Neural cell (in vitro differentiated cells): ENCODE measurements around the gene ACIN1. TPM values are rescaled to one million over a fixed set of nuclear protein-coding genes. Genes with fewer than 3 reads are reported as not detected.

Source experiments
- H2AFZ ChIP-seq: fragments of 200-600, 300-800 bp; sonication (generic), shearing (Covaris generic); 2 replicates; pipeline ENCODE4 v1.6.0; 2014; ENCODE audit warnings: low read depth, mild to moderate bottlenecking, antibody characterized with exemption, low read length, moderate library complexity
- H3F3A ChIP-seq: fragments of 200-600 bp; shearing (Covaris generic); 2 replicates; pipeline ENCODE4 v1.6.1; 2016; ENCODE audit warnings: mild to moderate bottlenecking, moderate library complexity, mixed read lengths, antibody characterized with exemption, low read length; ENCODE audit not compliant: insufficient read depth, poor library complexity, severe bottlenecking
- H3K27ac ChIP-seq: fragments of 200-600, 300-800 bp; sonication (generic), shearing (Covaris generic); 2 replicates; pipeline ENCODE4 v1.5.1; 2014; ENCODE audit warnings: mild to moderate bottlenecking, low read length, moderate library complexity
- H3K27me3 ChIP-seq: fragments of 300-800, 200-600 bp; sonication (generic), shearing (Covaris generic); 2 replicates; pipeline ENCODE4 v1.6.0; 2014; ENCODE audit warnings: mild to moderate bottlenecking, low read depth, low read length, moderate library complexity; ENCODE audit not compliant: insufficient read depth
- H3K36me3 ChIP-seq: fragments of 300-800, 200-600 bp; sonication (generic), shearing (Covaris generic); 2 replicates; pipeline ENCODE4 v1.5.1; 2014; ENCODE audit warnings: mild to moderate bottlenecking, antibody characterized with exemption, low read length, moderate library complexity; ENCODE audit not compliant: insufficient read depth
- H3K4me2 ChIP-seq: fragments of 300-800, 200-600 bp; sonication (generic), shearing (Covaris generic); 2 replicates; pipeline ENCODE4 v1.6.0; 2014; ENCODE audit warnings: mild to moderate bottlenecking, low read length
- H3K4me3 ChIP-seq: fragments of 300-800, 200-600 bp; sonication (generic), shearing (Covaris generic); 2 replicates; pipeline ENCODE4 v1.5.1; 2014; ENCODE audit warnings: mild to moderate bottlenecking, low read length, moderate library complexity
- H3K79me2 ChIP-seq: fragments of 200-600 bp; shearing (Covaris generic); replicated peaks from 2 replicates; pipeline ENCODE4 v1.6.0; 2014; ENCODE audit warnings: mild to moderate bottlenecking, low read length, moderate library complexity; ENCODE audit not compliant: insufficient read depth
- H3K9ac ChIP-seq: fragments of 300-800, 200-600 bp; sonication (generic), shearing (Covaris generic); 2 replicates; pipeline ENCODE4 v1.6.1; 2016; ENCODE audit warnings: mild to moderate bottlenecking, low read length, mixed read lengths
- H3K9me2 ChIP-seq: fragments of 200-600 bp; shearing (Covaris generic); 2 replicates; pipeline ENCODE4 v1.6.1; 2016; ENCODE audit warnings: mild to moderate bottlenecking, low read length, mixed read lengths; ENCODE audit not compliant: insufficient read depth
- H3K9me3 ChIP-seq: fragments of 200-600, 300-800 bp; sonication (generic), shearing (Covaris generic); 2 replicates; pipeline ENCODE4 v1.6.1; 2016; ENCODE audit warnings: mild to moderate bottlenecking, mixed run types, low read length, moderate library complexity, mixed read lengths
- H4K20me1 ChIP-seq: fragments of 200-600 bp; shearing (Covaris generic); 2 replicates; pipeline ENCODE4 v1.6.1; 2016; ENCODE audit warnings: mild to moderate bottlenecking, mixed run types; ENCODE audit not compliant: insufficient read depth
- EP300 ChIP-seq: fragments of 450-650 bp; conservative IDR thresholded peaks from 2 replicates; pipeline ENCODE4 v1.6.1; 2014; ENCODE audit warnings: antibody characterized with exemption, mild to moderate bottlenecking, moderate library complexity; ENCODE audit not compliant: poor library complexity, severe bottlenecking
- EZH2 ChIP-seq: fragments of 200-600, 300-800 bp; shearing (Covaris generic), sonication (generic); IDR thresholded peaks from 2 replicates; pipeline ENCODE4 v1.6.1; 2014; ENCODE audit warnings: antibody characterized with exemption, low read length, borderline replicate concordance, mild to moderate bottlenecking; ENCODE audit not compliant: insufficient read depth, poor library complexity, severe bottlenecking
- MXI1 ChIP-seq: fragments of 450-650 bp; conservative IDR thresholded peaks from 2 replicates; pipeline ENCODE4 v1.6.1; 2014; ENCODE audit warnings: antibody characterized with exemption, mild to moderate bottlenecking; ENCODE audit not compliant: poor library complexity, severe bottlenecking
- POLR2AphosphoS5 ChIP-seq: IDR thresholded peaks from 2 replicates; pipeline ENCODE4 v1.6.1; 2012
- RAD21 ChIP-seq: fragments of 450-650 bp; conservative IDR thresholded peaks from 2 replicates; pipeline ENCODE4 v1.6.1; 2014; ENCODE audit warnings: antibody characterized with exemption, mild to moderate bottlenecking, moderate library complexity
- SMC3 ChIP-seq: fragments of 450-650 bp; conservative IDR thresholded peaks from 2 replicates; pipeline ENCODE4 v1.6.1; 2014; ENCODE audit warnings: antibody characterized with exemption, mild to moderate bottlenecking, moderate library complexity; ENCODE audit not compliant: poor library complexity
- TAF1 ChIP-seq: IDR thresholded peaks from 2 replicates; pipeline ENCODE4 v1.6.1; 2012; ENCODE audit warnings: low read depth
- polyA plus RNA-seq: library from polyadenylated mRNA; depleted of rRNA; stranded (reverse); fragments of >200 nt; gene quantifications from 2 replicates; pipeline ENCODE4 v1.2.3, GENCODE V29; 2014
- TF ChIP-seq, protein P1 (sequence below): IDR thresholded peaks from 2 replicates; pipeline ENCODE4 v1.6.1; 2012; ENCODE audit warnings: borderline replicate concordance
- TF ChIP-seq, protein P2 (sequence below): fragments of 450-650 bp; IDR thresholded peaks from 2 replicates; pipeline ENCODE4 v1.5.1; 2014; ENCODE audit warnings: antibody characterized with exemption, mild to moderate bottlenecking, moderate library complexity; ENCODE audit not compliant: poor library complexity, severe bottlenecking

The ACIN1 gene
- polyA plus RNA-seq, 1 donor from 2014 or later, result 143 TPM

DNA sequence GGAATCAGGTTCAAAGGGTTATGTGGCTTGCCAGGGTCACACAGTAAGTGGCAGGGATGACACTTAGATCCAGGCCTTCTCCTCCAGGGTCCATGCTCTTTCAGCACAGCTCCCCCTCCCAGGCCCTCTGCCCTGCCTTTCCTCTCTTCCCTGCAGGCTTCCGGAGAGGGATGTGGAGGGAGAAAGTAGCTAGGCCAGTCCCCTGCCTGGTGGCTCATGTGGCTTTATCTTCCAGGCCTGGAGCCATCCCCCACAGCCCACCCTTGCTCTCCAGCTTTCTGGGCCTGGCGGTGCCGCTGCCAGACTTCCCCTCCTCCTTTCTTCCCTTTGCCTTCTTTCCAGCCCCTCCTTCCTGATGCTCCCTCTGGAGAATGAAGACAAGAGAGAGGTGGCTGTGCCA is 51.2 kb downstream of the ACIN1 start:
- Histone ChIP-seq H3K27me3 (no peaks in the 10 kb centered on the region), H3K9me3 (no peaks in the 10 kb centered on the region), H3K79me2 (no peaks in the 10 kb centered on the region), H3K36me3 (no peaks in the 10 kb centered on the region), H3K4me2 (no peak overlapping the region), H3K27ac (no peak overlapping the region), H4K20me1 (no peaks in the 10 kb centered on the region), H2AFZ (no peak overlapping the region), H3K9ac (no peak overlapping the region), H3K4me3 (no peak overlapping the region), H3F3A (no peaks in the 10 kb centered on the region), H3K9me2 (no peaks in the 10 kb centered on the region)
- TF ChIP-seq EZH2 (no peak), EP300 (no peak), MXI1 (no peak), RAD21 (no peak), TAF1 (no peak), SMC3 (no peak), POLR2AphosphoS5 (no peak)
- TF ChIP-seq, protein P1, sequence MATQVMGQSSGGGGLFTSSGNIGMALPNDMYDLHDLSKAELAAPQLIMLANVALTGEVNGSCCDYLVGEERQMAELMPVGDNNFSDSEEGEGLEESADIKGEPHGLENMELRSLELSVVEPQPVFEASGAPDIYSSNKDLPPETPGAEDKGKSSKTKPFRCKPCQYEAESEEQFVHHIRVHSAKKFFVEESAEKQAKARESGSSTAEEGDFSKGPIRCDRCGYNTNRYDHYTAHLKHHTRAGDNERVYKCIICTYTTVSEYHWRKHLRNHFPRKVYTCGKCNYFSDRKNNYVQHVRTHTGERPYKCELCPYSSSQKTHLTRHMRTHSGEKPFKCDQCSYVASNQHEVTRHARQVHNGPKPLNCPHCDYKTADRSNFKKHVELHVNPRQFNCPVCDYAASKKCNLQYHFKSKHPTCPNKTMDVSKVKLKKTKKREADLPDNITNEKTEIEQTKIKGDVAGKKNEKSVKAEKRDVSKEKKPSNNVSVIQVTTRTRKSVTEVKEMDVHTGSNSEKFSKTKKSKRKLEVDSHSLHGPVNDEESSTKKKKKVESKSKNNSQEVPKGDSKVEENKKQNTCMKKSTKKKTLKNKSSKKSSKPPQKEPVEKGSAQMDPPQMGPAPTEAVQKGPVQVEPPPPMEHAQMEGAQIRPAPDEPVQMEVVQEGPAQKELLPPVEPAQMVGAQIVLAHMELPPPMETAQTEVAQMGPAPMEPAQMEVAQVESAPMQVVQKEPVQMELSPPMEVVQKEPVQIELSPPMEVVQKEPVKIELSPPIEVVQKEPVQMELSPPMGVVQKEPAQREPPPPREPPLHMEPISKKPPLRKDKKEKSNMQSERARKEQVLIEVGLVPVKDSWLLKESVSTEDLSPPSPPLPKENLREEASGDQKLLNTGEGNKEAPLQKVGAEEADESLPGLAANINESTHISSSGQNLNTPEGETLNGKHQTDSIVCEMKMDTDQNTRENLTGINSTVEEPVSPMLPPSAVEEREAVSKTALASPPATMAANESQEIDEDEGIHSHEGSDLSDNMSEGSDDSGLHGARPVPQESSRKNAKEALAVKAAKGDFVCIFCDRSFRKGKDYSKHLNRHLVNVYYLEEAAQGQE, result no peak
- TF ChIP-seq, protein P2, sequence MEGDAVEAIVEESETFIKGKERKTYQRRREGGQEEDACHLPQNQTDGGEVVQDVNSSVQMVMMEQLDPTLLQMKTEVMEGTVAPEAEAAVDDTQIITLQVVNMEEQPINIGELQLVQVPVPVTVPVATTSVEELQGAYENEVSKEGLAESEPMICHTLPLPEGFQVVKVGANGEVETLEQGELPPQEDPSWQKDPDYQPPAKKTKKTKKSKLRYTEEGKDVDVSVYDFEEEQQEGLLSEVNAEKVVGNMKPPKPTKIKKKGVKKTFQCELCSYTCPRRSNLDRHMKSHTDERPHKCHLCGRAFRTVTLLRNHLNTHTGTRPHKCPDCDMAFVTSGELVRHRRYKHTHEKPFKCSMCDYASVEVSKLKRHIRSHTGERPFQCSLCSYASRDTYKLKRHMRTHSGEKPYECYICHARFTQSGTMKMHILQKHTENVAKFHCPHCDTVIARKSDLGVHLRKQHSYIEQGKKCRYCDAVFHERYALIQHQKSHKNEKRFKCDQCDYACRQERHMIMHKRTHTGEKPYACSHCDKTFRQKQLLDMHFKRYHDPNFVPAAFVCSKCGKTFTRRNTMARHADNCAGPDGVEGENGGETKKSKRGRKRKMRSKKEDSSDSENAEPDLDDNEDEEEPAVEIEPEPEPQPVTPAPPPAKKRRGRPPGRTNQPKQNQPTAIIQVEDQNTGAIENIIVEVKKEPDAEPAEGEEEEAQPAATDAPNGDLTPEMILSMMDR, result no peak

- H3K27ac ChIP-seq, result no peak overlapping the region
- no peaks in the 10 kb centered on the region for H3K9me2 ChIP-seq
- no peak overlapping the region for H3K4me3 ChIP-seq
- no peaks in the 10 kb centered on the region for H3K27me3 ChIP-seq
- H3K4me2 ChIP-seq, result no peak overlapping the region
- no peak overlapping the region for H3K9ac ChIP-seq
- H3K79me2 ChIP-seq, result no peaks in the 10 kb centered on the region
- no peak overlapping the region for H2AFZ ChIP-seq
- no peak for TF ChIP-seq RAD21
- TF ChIP-seq MXI1, result no peak
- H3K36me3 ChIP-seq, result no peaks in the 10 kb centered on the region
- H3F3A ChIP-seq, result no peaks in the 10 kb centered on the region
- H4K20me1 ChIP-seq, result no peaks in the 10 kb centered on the region
- H3K9me3 ChIP-seq, result no peaks in the 10 kb centered on the region
These were observed 51.8 kb downstream of the ACIN1 start for GRCh38 chr14:23043145-23043544.
